WTC11 (cell line): ENCODE data around the gene SHTN1.

Source experiments
- CREB1 ChIP-seq: sonication (generic); formaldehyde crosslinking; IDR thresholded peaks from 2 replicates; pipeline ENCODE4 v1.8.0; 2023; ENCODE audit warnings: mild to moderate bottlenecking, missing genetic modification reagents
- CTCF ChIP-seq: fragments of 200-600 bp; IDR thresholded peaks from 2 replicates; pipeline ENCODE4 v1.8.0; 2022; ENCODE audit warnings: antibody characterized with exemption
- E2F1 ChIP-seq: sonication (generic); formaldehyde crosslinking; IDR thresholded peaks from 2 replicates; pipeline ENCODE4 v1.8.0; 2022; ENCODE audit warnings: mild to moderate bottlenecking, missing genetic modification reagents
- GTF2I ChIP-seq: fragments of 250-450 bp; sonication (Bioruptor Pico); conservative IDR thresholded peaks from 2 replicates; pipeline ENCODE4 v1.4.0; 2021; ENCODE audit warnings: mild to moderate bottlenecking
- IRF2 ChIP-seq: sonication (generic); formaldehyde crosslinking; IDR thresholded peaks from 2 replicates; pipeline ENCODE4 v1.8.0; 2022; ENCODE audit warnings: low read depth, missing genetic modification reagents, borderline replicate concordance
- JUN ChIP-seq: sonication (generic); formaldehyde crosslinking; IDR thresholded peaks from 2 replicates; pipeline ENCODE4 v1.8.0; 2023; ENCODE audit warnings: mild to moderate bottlenecking, missing genetic modification reagents
- NR3C1 ChIP-seq: sonication (generic); formaldehyde crosslinking; conservative IDR thresholded peaks from 2 replicates; pipeline ENCODE4 v1.8.1; 2023; ENCODE audit warnings: low read depth, mild to moderate bottlenecking, missing genetic modification reagents
- PRDM15 ChIP-seq: sonication (generic); formaldehyde crosslinking; IDR thresholded peaks from 2 replicates; pipeline ENCODE4 v1.8.0; 2022; ENCODE audit warnings: missing genetic modification reagents
- USF2 ChIP-seq: sonication (generic); formaldehyde crosslinking; IDR thresholded peaks from 2 replicates; pipeline ENCODE4 v1.8.1; 2023; ENCODE audit warnings: mild to moderate bottlenecking, missing genetic modification reagents, moderate library complexity
- ZNF121 ChIP-seq: sonication (generic); formaldehyde crosslinking; IDR thresholded peaks from 2 replicates; pipeline ENCODE4 v1.8.0; 2023; ENCODE audit warnings: missing genetic modification reagents
- ZNF671 ChIP-seq: fragments of 250-450 bp; sonication (Bioruptor Pico); IDR thresholded peaks from 2 replicates; pipeline ENCODE4 v1.8.0; 2021; ENCODE audit warnings: mild to moderate bottlenecking
- TF ChIP-seq, protein P1 (sequence below): sonication (generic); formaldehyde crosslinking; IDR thresholded peaks from 2 replicates; pipeline ENCODE4 v1.8.1; 2022; ENCODE audit warnings: mild to moderate bottlenecking, moderate library complexity, missing genetic modification reagents
- TF ChIP-seq, protein P2 (sequence below): sonication (generic); formaldehyde crosslinking; conservative IDR thresholded peaks from 2 replicates; pipeline ENCODE4 v1.8.1; 2022; ENCODE audit warnings: mild to moderate bottlenecking, missing genetic modification reagents

- no peak for TF ChIP-seq CTCF
- no peak for TF ChIP-seq IRF2 (CRISPR knock-in tag)
- TF ChIP-seq, protein P1, sequence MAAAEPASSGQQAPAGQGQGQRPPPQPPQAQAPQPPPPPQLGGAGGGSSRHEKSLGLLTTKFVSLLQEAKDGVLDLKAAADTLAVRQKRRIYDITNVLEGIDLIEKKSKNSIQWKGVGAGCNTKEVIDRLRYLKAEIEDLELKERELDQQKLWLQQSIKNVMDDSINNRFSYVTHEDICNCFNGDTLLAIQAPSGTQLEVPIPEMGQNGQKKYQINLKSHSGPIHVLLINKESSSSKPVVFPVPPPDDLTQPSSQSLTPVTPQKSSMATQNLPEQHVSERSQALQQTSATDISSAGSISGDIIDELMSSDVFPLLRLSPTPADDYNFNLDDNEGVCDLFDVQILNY (CRISPR knock-in tag), result no peak
- TF ChIP-seq, protein P2, sequence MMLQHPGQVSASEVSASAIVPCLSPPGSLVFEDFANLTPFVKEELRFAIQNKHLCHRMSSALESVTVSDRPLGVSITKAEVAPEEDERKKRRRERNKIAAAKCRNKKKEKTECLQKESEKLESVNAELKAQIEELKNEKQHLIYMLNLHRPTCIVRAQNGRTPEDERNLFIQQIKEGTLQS, result no peak
- TF ChIP-seq GTF2I (CRISPR knock-in tag), result no peak
- TF ChIP-seq JUN (CRISPR knock-in tag), result no peak
- TF ChIP-seq ZNF671 (CRISPR knock-in tag), result no peak
- TF ChIP-seq E2F1, result no peak
- no peak for TF ChIP-seq ZNF121 (CRISPR knock-in tag)
- no peak for TF ChIP-seq NR3C1 (CRISPR knock-in tag)
- no peak for TF ChIP-seq CREB1
- TF ChIP-seq USF2, result no peak
- no peak for TF ChIP-seq PRDM15
Measured at GRCh38 chr10:116850058-116850611, 154.9 kb downstream of the SHTN1 start.
